ENCODE data around the gene RIC3. TPM values are rescaled to one million over a fixed set of nuclear protein-coding genes. Genes with fewer than 3 reads are reported as not detected.

The RIC3 gene
- total and polyA plus RNA-seq, 2 donors (not counting 1 experiment from before 2014, with no cell fraction given), result not detected

DNA sequence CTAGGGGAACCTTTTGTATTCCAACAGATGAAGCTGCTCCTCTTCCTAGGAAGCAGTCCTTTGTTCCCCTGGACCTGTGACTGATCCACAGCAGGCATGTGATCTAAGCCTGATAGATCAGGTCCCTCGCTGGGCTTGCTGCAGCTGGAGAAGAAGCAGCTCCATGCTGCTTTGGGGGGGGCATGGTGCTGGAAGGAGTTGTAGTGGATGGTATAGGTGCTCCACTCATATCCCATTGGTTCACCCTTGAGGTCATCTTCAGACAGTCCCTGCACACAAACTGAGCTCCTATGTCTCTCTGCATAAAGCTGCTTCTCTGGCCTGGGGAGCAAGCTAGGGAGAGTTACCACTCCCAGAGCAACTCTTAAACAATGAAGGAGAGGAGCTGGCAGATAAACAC, 9.5 kb upstream of the RIC3 start:
- Histone ChIP-seq H3K4me3 (replicated peaks in 1 of 4; ENCODE audit: control extremely low read depth in 1 of 4, insufficient read depth in 1 of 4, low read depth in 3 of 4, low read length in 4 of 4) (no peak overlapping the region), H3K4me2 (ENCODE audit: extremely low read depth, insufficient read depth, low read length) (no peak overlapping the region), H2AFZ (ENCODE audit: low read length) (no peak overlapping the region)

DNA sequence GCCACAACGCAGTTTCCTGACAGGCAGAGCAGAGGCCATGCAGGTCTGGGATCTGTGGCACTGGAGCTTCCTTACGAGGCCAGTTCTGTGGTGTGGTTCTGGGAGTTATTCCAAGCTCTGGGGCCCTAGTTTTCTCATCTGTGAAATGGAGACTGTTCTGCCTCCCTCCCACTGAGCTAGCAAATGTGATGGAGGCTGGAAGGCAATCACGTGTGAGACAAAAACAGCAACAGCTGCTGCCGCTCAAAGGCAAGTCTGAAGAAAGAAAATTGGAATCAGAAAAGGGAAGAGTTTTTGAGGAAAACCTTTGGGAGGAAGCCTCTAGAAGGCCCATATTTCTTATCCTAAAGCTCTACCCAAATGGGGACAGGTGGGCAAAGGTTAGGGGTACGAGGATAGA, 8.3 kb upstream of the RIC3 start:
- Histone ChIP-seq H3K4me1 (ENCODE audit: control insufficient read depth, extremely low read depth, insufficient read depth, low read length) (no peaks in the 10 kb centered on the region), H3K4me3 (replicated peaks in 1 of 4; ENCODE audit: control extremely low read depth in 1 of 4, insufficient read depth in 1 of 4, low read depth in 3 of 4, low read length in 4 of 4) (no peak overlapping the region), H2AFZ (ENCODE audit: low read length) (no peak overlapping the region), H3K79me2 (ENCODE audit: control insufficient read depth, insufficient read depth, low read length) (no peaks in the 10 kb centered on the region), H4K20me1 (ENCODE audit: control insufficient read depth, extremely low read depth, insufficient read depth, low read length) (no peaks in the 10 kb centered on the region), H3K4me2 (ENCODE audit: extremely low read depth, insufficient read depth, low read length) (no peak overlapping the region), H3K27me3 (ENCODE audit: control insufficient read depth, insufficient read depth, low read length) (peaks cover 3% of the 10 kb centered on the region), H3K9me3 (ENCODE audit: control insufficient read depth, insufficient read depth, low read depth, low read length) (no peaks in the 10 kb centered on the region), H3K9ac (ENCODE audit: insufficient read depth, low read length) (no peak overlapping the region), H3K36me3 (ENCODE audit: control insufficient read depth, insufficient read depth, low read length) (no peaks in the 10 kb centered on the region), H3K27ac (ENCODE audit: insufficient read depth, low read length) (no peak overlapping the region)
- TF ChIP-seq CTCF (conservative IDR thresholded peaks at IDR 0.05 in 1 of 2, IDR thresholded peaks at IDR 0.05 in 1 of 2; ENCODE audit: low read depth in 1 of 2, low read length in 2 of 2) (no peak), EZH2 (IDR thresholded peaks at IDR 0.05; ENCODE audit: low read length, missing control alignments) (no peak)
- DNase-seq (ENCODE audit: low read depth in 2 of 2), result no peak

More for the DNA sequence above, 9.5 kb upstream of the RIC3 start:
- H3K79me2 ChIP-seq (ENCODE audit: control insufficient read depth, insufficient read depth, low read length), result no peaks in the 10 kb centered on the region
- no peaks in the 10 kb centered on the region for H3K36me3 ChIP-seq (ENCODE audit: control insufficient read depth, insufficient read depth, low read length)
- H4K20me1 ChIP-seq (ENCODE audit: control insufficient read depth, extremely low read depth, insufficient read depth, low read length), result no peaks in the 10 kb centered on the region
- no peaks in the 10 kb centered on the region for H3K9me3 ChIP-seq (ENCODE audit: control insufficient read depth, insufficient read depth, low read depth, low read length)
- no peak overlapping the region for H3K9ac ChIP-seq (ENCODE audit: insufficient read depth, low read length)
- no peak for DNase-seq (ENCODE audit: low read depth in 2 of 2)
- peaks cover 3% of the 10 kb centered on the region for H3K27me3 ChIP-seq (ENCODE audit: control insufficient read depth, insufficient read depth, low read length)
- TF ChIP-seq EZH2 (IDR thresholded peaks at IDR 0.05; ENCODE audit: low read length, missing control alignments) (no peak), CTCF (conservative IDR thresholded peaks at IDR 0.05 in 1 of 2, IDR thresholded peaks at IDR 0.05 in 1 of 2; ENCODE audit: low read depth in 1 of 2, low read length in 2 of 2) (no peak)
- H3K4me1 ChIP-seq (ENCODE audit: control insufficient read depth, extremely low read depth, insufficient read depth, low read length), result no peaks in the 10 kb centered on the region
- no peak overlapping the region for H3K27ac ChIP-seq (ENCODE audit: insufficient read depth, low read length)

DNA sequence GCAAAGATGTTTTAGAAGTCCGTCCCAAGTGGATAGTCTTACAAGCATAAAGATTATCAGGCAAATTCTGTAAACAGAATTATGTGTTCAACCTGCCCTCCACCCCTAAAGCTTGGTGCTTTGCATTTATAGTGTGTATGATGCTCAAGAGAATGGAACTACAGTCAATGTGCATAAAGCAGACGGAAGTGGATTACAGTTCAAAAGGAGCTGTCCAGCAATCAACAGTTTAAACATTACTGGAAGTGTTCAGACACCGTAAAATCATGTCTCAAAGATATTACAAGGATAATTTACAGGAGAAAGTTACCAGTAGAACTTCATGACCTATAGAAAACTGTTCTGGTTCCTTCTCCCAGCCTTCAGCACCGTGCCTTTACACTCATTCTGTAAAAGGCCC, 1.0 kb downstream of the RIC3 start:
- H3K4me3 ChIP-seq (replicated peaks in 1 of 4; ENCODE audit: control extremely low read depth in 1 of 4, insufficient read depth in 1 of 4, low read depth in 3 of 4, low read length in 4 of 4), result no peak overlapping the region
- H3K9ac ChIP-seq (ENCODE audit: insufficient read depth, low read length), result no peak overlapping the region
- H2AFZ ChIP-seq (ENCODE audit: low read length), result no peak overlapping the region
- peaks cover 13% of the 10 kb centered on the region for H3K27me3 ChIP-seq (ENCODE audit: control insufficient read depth, insufficient read depth, low read length)
- no peaks in the 10 kb centered on the region for H3K79me2 ChIP-seq (ENCODE audit: control insufficient read depth, insufficient read depth, low read length)
- no peak overlapping the region for H3K27ac ChIP-seq (ENCODE audit: insufficient read depth, low read length)
- DNase-seq (ENCODE audit: low read depth in 2 of 2), result peak; percentile 10 to 17
- H4K20me1 ChIP-seq (ENCODE audit: control insufficient read depth, extremely low read depth, insufficient read depth, low read length), result no peaks in the 10 kb centered on the region
- no peaks in the 10 kb centered on the region for H3K36me3 ChIP-seq (ENCODE audit: control insufficient read depth, insufficient read depth, low read length)
- TF ChIP-seq EZH2 (IDR thresholded peaks at IDR 0.05; ENCODE audit: low read length, missing control alignments) (no peak), CTCF (conservative IDR thresholded peaks at IDR 0.05 in 1 of 2, IDR thresholded peaks at IDR 0.05 in 1 of 2; ENCODE audit: low read depth in 1 of 2, low read length in 2 of 2) (no peak)
- no peaks in the 10 kb centered on the region for H3K9me3 ChIP-seq (ENCODE audit: control insufficient read depth, insufficient read depth, low read depth, low read length)
- H3K4me2 ChIP-seq (ENCODE audit: extremely low read depth, insufficient read depth, low read length), result no peak overlapping the region
- no peaks in the 10 kb centered on the region for H3K4me1 ChIP-seq (ENCODE audit: control insufficient read depth, extremely low read depth, insufficient read depth, low read length)
